Mesodermal cell (in vitro differentiated cells): ENCODE measurements around the gene ROM1. TPM values are rescaled to one million over a fixed set of nuclear protein-coding genes. Genes with fewer than 3 reads are reported as not detected.
"Not testable (repeated sequence)": the region's sequence is repeated elsewhere in the genome, so short reads cannot be mapped to it uniquely, and the experiment has no call there.

Experiments
- H3K27ac ChIP-seq: 2 replicates; pipeline ENCODE4 v1.7.0; 2013; ENCODE audit warnings: mild to moderate bottlenecking, low read depth, low read length, moderate library complexity; ENCODE audit not compliant: severe bottlenecking
- H3K36me3 ChIP-seq: 2 replicates; pipeline ENCODE4 v1.7.1; 2013; ENCODE audit warnings: mild to moderate bottlenecking, low read length, moderate library complexity; ENCODE audit not compliant: control insufficient read depth, insufficient read depth
- H3K4me1 ChIP-seq: one replicate; pipeline ENCODE4 v1.7.1; 2013; ENCODE audit warnings: mild to moderate bottlenecking, low read length; ENCODE audit not compliant: insufficient read depth, control insufficient read depth, poor library complexity, severe bottlenecking
- H3K4me3 ChIP-seq: 2 replicates; pipeline ENCODE4 v1.7.0; 2013; ENCODE audit warnings: low read length, control low read depth, mild to moderate bottlenecking; ENCODE audit not compliant: insufficient read depth, poor library complexity, severe bottlenecking; ENCODE audit errors: extremely low read depth
- H3K9me3 ChIP-seq: 2 replicates; pipeline ENCODE4 v1.7.1; 2013; ENCODE audit warnings: mild to moderate bottlenecking, low read length, moderate library complexity; ENCODE audit not compliant: control insufficient read depth
- WGBS, 2 experiments: methylation state at CpG; one replicate each; pipeline ENCODE4 v1.1.5; 2013; ENCODE audit warnings: missing lambda C conversion rate in 2 of 2; ENCODE audit not compliant: insufficient coverage in 2 of 2; 5-methylcytosine and 5-hydroxymethylcytosine counted together
- polyA plus RNA-seq, 2 experiments: library from polyadenylated mRNA; stranded (reverse); fragments of 50-300 nt; gene quantifications; one replicate each; pipeline ENCODE4 v1.2.3, GENCODE V29; 2013

The ROM1 gene, protein sequence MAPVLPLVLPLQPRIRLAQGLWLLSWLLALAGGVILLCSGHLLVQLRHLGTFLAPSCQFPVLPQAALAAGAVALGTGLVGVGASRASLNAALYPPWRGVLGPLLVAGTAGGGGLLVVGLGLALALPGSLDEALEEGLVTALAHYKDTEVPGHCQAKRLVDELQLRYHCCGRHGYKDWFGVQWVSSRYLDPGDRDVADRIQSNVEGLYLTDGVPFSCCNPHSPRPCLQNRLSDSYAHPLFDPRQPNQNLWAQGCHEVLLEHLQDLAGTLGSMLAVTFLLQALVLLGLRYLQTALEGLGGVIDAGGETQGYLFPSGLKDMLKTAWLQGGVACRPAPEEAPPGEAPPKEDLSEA
- 1.8 TPM for polyA plus RNA-seq (2013, experiment 1 of 2)
- polyA plus RNA-seq (2013, experiment 2 of 2): 1.3 TPM

DNA sequence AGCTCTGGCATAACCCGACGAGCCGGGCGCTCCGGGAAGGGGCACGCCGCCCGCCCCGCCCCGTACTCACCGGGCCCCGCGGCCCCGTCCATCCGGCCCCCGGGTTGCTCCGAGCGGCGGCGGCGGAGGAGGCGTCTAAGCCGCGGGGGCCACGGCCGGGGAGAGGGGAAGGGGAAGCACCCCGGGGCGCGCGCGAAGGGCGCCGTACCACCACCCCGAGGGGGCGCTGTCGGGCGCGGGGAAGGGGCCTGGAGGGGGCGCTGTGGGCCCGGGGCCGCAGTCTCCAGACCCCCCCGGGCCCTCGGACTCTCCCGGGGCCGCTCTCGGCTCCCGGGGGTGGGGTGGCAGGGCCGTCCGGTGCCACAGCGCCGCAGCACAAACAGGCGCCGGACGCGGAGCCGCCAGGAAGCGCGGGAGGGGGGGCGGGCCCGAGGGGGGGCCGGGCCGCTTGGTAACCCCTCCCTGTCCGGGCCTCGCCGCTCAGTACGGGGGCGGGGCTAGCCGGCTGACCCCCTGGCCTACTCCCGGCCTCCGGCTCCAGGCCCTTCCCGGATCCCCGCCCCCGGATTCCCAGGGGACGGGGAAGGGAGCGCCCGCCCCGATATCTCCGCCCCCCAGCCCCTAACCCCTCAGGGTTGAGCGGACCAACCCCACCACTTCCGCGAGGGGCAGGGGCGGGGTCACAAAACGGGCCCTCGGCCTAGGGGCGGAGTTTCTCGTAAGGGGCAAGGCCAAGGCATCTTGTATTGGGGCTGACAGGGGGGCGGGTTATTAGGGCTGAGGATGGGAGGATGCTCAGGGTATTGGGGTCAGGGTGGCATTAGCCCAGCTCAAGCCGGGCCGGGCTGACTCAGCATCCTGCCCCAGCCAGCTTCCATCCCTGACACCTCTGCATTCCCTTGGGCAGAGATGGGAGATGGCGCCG, at the start of gene ROM1, which contains the start of gene EML3:
TSS of gene ROM1 (plus strand) at position 892 of the 925 bp plus-strand sequence. CDS start at position 917, 25 bp downstream.
TSS of gene EML3 (minus strand) at position 410 of the 925 bp plus-strand sequence. CDS start at position 92, 318 bp downstream.
- H3K36me3 ChIP-seq: peaks cover 21% of the 10 kb centered on the region
- WGBS, 2 experiments: 1 to 5% methylated on average over 39 to 47 of the region's 91 CpGs
- peak within 1 kb of the TSS; percentile 59 for H3K27ac ChIP-seq
- H3K9me3 ChIP-seq: no peaks in the 10 kb centered on the region
- H3K4me3 ChIP-seq: peak within 1 kb of the TSS; percentile 62
- H3K4me1 ChIP-seq: peaks cover 9% of the 10 kb centered on the region

DNA sequence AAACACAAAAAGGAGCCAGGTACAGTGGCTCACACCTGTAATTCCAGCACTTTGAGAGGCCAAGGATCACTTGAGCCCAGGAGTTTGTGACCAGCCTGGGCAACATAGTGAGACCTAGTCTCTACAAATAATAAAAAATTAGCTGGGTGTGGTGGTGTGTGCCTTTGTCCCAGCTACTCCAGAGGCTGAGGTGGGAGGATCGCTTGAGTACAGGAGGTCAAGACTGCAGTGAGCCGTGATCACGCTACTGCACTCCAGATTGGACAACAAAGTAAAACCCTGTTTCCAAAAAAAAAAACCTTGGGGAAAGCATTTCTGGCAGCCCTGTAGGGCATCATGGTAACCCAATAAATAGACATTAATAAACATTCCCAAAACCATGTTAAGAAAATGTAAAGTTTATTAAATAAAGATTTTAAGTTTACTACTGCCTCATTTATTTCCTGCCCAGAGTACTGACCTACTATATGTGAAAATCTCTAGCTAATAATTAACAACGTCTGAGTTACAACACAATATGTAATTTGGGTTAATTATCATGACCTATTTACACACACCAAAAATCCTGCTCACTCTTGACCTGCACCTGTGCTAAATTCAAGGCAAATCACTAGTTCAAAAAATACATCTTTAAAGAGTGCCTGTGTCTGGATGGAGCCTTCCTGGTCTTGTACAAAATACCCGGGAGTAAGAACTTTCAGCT, 47.8 kb upstream of the ROM1 start:
- H3K9me3 ChIP-seq: no peaks in the 10 kb centered on the region
- no peak overlapping the region for H3K27ac ChIP-seq
- no peak overlapping the region for H3K4me3 ChIP-seq
- H3K4me1 ChIP-seq: peaks cover 16% of the 10 kb centered on the region
- WGBS, 2 experiments: 97 to 100% methylated on average over 2 to 5 of the region's 5 CpGs
- peaks cover 88% of the 10 kb centered on the region for H3K36me3 ChIP-seq

DNA sequence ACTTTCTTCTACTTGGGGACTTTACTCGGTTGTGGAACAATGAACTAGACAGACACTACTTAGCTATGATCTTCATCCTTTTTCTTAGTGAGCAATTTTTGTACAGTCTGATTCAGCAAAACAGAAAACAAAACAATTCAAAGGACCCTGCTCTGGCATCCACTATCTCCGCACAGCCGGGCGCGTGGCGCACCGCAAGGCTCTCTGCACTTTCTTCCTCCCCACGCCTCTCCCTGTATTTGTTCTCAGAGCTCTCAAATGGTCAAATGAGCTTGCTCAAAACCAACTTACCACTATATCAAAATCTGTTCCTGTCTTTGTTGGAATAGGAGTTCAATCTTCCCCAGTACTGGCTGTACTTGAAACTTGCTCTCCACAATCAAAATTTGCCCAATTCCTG, 46.8 kb upstream of the ROM1 start:
- H3K27ac ChIP-seq: no peak overlapping the region
- whole genome bisulfite sequencing, 2 experiments: 97 to 100% methylated on average over 8 of the region's 8 CpGs
- peaks cover 95% of the 10 kb centered on the region for H3K36me3 ChIP-seq
- H3K9me3 ChIP-seq: no peaks in the 10 kb centered on the region
- H3K4me1 ChIP-seq: peaks cover 18% of the 10 kb centered on the region
- H3K4me3 ChIP-seq: no peak overlapping the region

DNA sequence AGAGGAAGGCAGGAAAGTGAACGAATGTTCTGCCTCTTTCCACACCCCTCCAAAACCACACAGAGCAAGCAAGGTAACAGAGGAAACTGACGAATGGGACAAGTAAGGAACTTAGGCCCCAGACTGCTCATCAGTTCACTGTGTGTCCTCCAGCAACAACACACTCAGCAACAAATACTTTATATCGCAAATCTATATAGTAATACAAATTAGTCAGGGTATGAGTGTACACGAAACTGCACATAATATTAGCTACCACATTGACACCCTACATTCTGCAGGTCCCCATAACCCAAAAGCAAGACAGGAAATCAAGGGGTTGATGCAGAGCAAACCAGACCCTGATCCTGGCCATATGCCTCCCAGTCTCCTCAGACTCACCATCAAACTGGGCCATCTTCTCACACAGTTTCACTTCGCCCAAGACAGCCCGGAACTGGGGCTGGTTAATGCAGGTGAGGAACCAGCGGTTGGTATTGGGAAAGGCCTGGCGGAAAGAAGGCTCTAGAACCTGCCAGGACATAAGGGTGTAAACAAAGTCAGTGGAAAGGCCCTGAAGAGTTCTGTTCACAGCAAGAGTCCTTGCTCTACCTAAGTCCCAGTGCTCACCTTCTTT, 45.9 kb upstream of the ROM1 start:
- peaks cover 23% of the 10 kb centered on the region for H3K4me1 ChIP-seq
- peaks cover 95% of the 10 kb centered on the region for H3K36me3 ChIP-seq
- no peak overlapping the region for H3K27ac ChIP-seq
- no peak overlapping the region for H3K4me3 ChIP-seq
- WGBS, 2 experiments: 86 to 95% methylated on average over 1 to 4 of the region's 8 CpGs
- no peaks in the 10 kb centered on the region for H3K9me3 ChIP-seq

DNA sequence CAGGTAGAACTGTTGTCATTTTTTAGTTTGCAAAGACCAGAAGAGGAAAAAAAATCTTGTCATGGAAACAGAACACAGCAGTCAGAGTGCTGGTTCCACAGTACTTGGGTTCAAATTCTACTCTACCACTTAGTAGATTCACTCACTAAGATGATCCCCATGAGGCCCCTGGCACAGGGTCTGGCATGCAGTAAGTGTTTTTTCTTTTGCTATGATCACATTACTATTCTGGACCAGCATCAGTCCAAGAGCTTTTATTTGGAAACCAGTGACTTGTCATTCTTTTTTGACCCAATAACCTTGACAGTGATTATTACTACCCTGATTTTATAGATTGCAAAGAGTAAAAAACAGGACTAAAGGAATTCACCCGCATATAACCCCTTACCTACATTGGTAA, 43.4 kb upstream of the ROM1 start:
- Histone ChIP-seq H3K4me3 (no peak overlapping the region), H3K9me3 (no peaks in the 10 kb centered on the region), H3K27ac (no peak overlapping the region), H3K36me3 (peaks cover 80% of the 10 kb centered on the region), H3K4me1 (peaks cover 22% of the 10 kb centered on the region)
- no CpG with 5 or more reads among the region's 1 CpG for WGBS, 2 experiments

DNA sequence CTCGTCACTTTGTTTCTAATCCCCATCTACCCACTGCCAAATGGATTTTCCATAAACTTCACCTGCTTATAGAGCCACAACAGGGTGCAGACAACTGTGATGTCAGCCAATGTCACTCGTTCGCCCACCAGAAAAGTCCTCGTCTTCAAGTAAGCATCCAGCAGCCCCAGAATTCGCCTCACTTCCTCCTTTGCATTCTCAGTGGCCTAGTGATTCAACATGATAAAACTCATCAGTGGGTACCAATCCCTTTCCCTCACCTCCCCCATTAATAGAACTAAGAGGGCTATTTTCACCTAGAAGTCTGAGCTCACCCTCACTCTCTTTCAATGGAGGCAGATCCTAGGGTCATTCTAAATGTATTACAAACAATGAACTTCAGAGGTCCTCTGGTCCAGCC, 42.2 kb upstream of the ROM1 start:
- WGBS, 2 experiments: 86 to 100% methylated on average over 1 to 2 of the region's 5 CpGs
- H3K4me3 ChIP-seq, H3K9me3 ChIP-seq, H3K27ac ChIP-seq: not testable (repeated sequence)
- Histone ChIP-seq H3K4me1 (peaks cover 29% of the 10 kb centered on the region), H3K36me3 (peaks cover 79% of the 10 kb centered on the region)

DNA sequence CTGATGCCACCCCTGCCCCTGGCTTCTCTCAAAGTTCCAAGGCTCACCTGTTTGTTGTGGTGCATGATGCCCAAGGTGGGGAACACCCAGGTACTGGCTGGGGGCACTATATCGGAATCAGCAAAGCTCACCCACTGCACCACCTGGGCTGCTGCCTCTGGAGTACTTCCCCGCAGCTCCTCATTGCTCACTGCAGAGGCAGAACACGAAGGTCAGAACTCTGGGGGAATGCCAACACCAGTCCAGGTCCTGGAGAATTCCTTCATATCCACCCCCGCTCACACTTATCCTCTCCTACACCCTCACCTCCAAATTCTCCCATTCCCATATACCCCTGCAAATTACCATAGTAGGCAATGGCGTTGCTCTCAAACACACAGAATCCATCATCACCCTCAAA, 41.6 kb upstream of the ROM1 start:
- not testable (repeated sequence) for H3K4me3 ChIP-seq, H3K27ac ChIP-seq, H3K9me3 ChIP-seq
- peaks cover 31% of the 10 kb centered on the region for H3K4me1 ChIP-seq
- H3K36me3 ChIP-seq: peaks cover 79% of the 10 kb centered on the region
- WGBS, 2 experiments: 95 to 97% methylated on average over 3 to 4 of the region's 5 CpGs

DNA sequence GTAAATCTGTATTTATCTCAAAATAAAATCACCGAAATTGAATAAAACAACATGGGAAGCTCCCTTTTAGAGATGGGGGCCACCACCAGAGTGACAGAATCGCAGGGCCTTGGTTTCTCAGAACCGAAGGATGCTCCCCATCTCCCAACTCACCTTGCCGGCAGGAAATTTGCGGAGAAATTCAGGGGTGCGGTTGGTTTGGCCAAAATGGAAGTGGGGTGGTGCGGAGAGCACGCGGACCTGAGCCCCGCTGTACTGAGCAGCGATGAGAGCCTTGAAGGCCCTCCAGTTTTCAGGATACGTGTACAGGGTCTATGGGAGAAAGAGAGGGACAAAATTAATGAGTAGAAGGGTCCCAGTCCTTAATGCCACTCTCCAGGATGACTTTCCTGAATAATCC, 40.6 kb upstream of the ROM1 start:
- H3K9me3 ChIP-seq: no peaks in the 10 kb centered on the region
- H3K36me3 ChIP-seq: peaks cover 76% of the 10 kb centered on the region
- WGBS, 2 experiments: 50 to 76% methylated on average over 2 to 5 of the region's 12 CpGs
- peaks cover 25% of the 10 kb centered on the region for H3K4me1 ChIP-seq
- H3K27ac ChIP-seq: no peak overlapping the region
- H3K4me3 ChIP-seq: peak overlapping the region; percentile 100

DNA sequence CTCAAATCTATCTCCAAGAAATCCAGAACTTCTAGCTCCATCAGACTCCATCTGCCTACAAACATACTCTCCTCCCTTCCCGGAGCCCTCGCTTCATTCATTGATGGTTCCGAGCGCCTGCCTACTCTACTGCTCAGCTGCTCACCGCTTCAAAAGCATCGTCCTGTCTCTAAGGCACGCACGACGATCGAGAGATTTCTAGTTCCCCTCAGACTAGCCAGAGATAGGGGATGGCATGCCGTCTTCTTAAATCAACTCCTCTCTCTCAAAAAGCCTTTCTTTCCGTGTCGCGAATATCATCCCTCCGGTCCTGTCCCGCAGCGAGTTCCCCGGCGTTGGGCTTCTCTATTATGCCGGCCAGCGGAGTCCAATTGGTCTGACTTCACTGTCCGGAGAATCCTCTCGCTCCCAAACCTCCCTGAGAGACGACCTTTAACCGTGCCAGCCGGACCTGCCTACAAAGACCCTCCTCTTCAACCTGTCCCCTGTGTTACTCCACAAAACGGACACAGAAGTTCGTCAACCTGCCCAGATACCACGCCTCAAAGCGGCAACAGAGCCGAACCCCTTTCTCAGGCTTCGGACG, 40.0 kb upstream of the ROM1 start:
- H3K9me3 ChIP-seq: no peaks in the 10 kb centered on the region
- 1 to 2% methylated on average over 30 to 33 of the region's 33 CpGs for WGBS, 2 experiments
- peak overlapping the region; percentile 100 for H3K4me3 ChIP-seq
- peaks cover 72% of the 10 kb centered on the region for H3K36me3 ChIP-seq
- peak overlapping the region; percentile 86 for H3K27ac ChIP-seq
- peaks cover 25% of the 10 kb centered on the region for H3K4me1 ChIP-seq
